Muscle layer of duodenum (tissue), 2 donors: Measurements from ENCODE around the gene OPCML.

Experiments
- H3K27ac ChIP-seq: one replicate; pipeline ENCODE4 v1.7.0; 2013; ENCODE audit warnings: mild to moderate bottlenecking, low read length
- H3K27me3 ChIP-seq: one replicate; pipeline ENCODE4 v1.7.0; 2013; ENCODE audit warnings: low read depth, mild to moderate bottlenecking, control low read depth, low read length
- H3K36me3 ChIP-seq, 2 donors: one replicate each; pipeline ENCODE4 v1.7.0; 2013; ENCODE audit warnings: low read length in 2 of 2, control low read depth in 1 of 2, mild to moderate bottlenecking in 1 of 2; ENCODE audit not compliant: insufficient read depth in 2 of 2, control insufficient read depth in 1 of 2
- H3K4me1 ChIP-seq, 2 donors: one replicate each; pipeline ENCODE4 v1.7.0; 2013; ENCODE audit warnings: low read length in 2 of 2, mild to moderate bottlenecking in 2 of 2, control low read depth in 1 of 2, moderate library complexity in 1 of 2; ENCODE audit not compliant: insufficient read depth in 2 of 2, control insufficient read depth in 1 of 2
- H3K4me3 ChIP-seq, 2 donors: one replicate each; pipeline ENCODE4 v1.7.0; 2013; ENCODE audit warnings: low read length in 2 of 2, low read depth in 1 of 2, mild to moderate bottlenecking in 1 of 2
- H3K9me3 ChIP-seq, 2 donors: one replicate each; pipeline ENCODE4 v1.7.0; 2013; ENCODE audit warnings: low read length in 2 of 2, control low read depth in 1 of 2, mild to moderate bottlenecking in 1 of 2; ENCODE audit not compliant: control insufficient read depth in 1 of 2
- donor health status: healthy.

OPCML gene

DNA sequence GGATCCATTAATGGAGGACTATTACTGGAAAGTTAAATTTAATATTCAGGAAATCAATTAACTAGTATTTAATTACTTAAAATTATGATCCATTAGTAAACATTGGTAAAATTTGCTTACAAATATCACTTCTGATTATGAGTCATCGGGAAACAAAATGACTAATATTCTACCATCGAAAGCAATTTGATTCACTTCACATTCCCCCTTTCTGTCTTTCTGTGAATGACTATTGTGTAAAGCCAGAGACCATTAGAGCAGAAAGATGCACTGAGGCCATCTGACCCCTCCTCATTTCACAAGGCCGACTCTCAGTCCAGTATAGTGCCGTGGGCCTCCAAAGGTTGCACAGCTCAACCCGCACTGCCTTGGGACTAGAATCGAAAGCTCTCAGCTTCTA lies 619.0 kb downstream of the OPCML start:
- no peak overlapping the region for H3K4me3 ChIP-seq
- H3K9me3 ChIP-seq = no peaks in the 10 kb centered on the region
- no peaks in the 10 kb centered on the region for H3K4me1 ChIP-seq
- H3K36me3 ChIP-seq = no peaks in the 10 kb centered on the region
- no peak overlapping the region for H3K27ac ChIP-seq
- H3K27me3 ChIP-seq = no peaks in the 10 kb centered on the region

DNA sequence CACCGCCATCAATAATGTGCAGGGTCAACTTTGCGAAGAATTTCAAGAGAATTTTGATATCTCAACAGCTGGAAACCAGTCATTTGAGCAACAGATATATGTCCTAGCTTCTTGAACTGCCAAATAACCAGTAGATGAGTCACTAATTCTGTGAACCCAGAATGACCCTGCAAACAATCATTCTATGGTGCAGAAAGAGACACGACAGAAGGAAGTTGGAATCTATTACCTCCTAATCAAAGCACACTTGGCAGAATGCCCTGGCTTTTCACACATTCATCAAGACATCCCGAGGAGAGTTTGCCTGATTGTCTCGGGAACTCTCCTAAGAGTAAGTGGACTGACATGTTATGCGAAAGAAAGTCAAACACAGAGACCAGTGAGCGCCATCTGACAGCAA lies 621.1 kb downstream of the OPCML start:
- Histone ChIP-seq H3K9me3 (no peaks in the 10 kb centered on the region), H3K27me3 (no peaks in the 10 kb centered on the region), H3K4me1 (no peaks in the 10 kb centered on the region), H3K4me3 (no peak overlapping the region), H3K27ac (no peak overlapping the region), H3K36me3 (no peaks in the 10 kb centered on the region)

DNA sequence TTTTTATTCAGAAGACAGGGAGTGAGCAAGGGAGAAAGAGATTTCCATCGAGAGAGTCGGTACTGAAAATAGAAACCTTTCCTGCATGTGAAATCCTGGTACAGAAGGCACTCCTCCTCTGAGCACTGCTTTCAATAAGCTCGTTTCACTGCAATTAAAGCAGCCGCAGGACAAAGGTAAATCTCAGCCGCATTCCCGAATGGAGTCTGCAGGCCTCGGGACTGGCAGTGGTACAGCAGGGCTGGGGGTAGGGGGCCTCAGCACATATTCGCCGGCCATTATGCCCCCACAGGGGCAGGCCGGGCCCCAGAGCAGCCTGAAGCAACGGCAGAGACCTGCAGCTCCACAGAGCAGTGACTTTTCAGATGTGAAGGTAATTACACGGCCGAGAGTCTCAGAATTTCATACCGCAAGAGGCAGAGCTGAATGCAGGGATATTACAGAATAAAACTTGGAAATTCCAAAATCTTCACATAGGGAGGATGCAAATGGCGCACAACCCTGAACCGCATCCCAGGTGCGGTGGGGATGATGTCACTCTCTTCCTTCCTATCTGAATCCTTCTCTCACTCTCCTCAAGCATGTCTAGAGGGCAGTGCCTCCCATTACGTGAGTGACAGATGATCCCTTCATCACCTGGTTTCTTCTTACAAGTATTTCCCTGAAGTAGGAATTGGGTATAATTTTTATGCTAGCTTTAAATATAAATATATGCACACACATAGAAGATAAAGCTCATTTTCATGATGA lies 622.1 kb downstream of the OPCML start:
- no peaks in the 10 kb centered on the region for H3K36me3 ChIP-seq
- H3K27me3 ChIP-seq = no peaks in the 10 kb centered on the region
- H3K4me1 ChIP-seq = no peaks in the 10 kb centered on the region
- H3K4me3 ChIP-seq = no peak overlapping the region
- H3K9me3 ChIP-seq = no peaks in the 10 kb centered on the region
- H3K27ac ChIP-seq = no peak overlapping the region

DNA sequence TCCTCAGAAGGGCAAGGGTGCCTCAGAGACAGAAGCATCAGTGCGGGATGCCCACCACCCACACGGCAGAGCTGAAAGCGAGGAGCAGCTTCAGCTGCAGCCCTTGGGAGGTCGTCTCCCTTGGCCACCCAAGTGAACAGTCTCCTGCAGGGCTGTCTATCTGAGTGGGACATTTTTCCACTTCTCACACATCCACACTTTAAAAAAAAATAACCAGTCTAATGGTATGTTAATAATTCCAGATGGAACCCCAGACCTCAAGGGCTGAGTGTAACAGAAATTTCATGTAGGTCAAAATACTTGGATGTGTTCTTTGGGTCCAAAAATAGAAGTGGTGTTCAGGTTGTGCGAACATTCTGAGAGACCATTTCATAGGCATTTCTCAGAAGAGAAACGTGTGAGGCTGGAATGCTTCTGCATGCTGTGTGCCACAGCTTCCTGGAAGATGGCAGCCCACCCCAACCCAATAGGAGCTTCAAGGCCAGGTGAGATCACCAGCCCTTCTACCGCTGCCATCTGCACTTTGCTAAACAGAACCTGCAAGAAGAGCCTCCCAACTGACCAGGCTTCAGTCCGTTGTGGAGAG lies 623.2 kb downstream of the OPCML start:
- no peak overlapping the region for H3K4me3 ChIP-seq
- no peaks in the 10 kb centered on the region for H3K9me3 ChIP-seq
- no peaks in the 10 kb centered on the region for H3K27me3 ChIP-seq
- no peaks in the 10 kb centered on the region for H3K4me1 ChIP-seq
- no peaks in the 10 kb centered on the region for H3K36me3 ChIP-seq
- H3K27ac ChIP-seq = no peak overlapping the region

DNA sequence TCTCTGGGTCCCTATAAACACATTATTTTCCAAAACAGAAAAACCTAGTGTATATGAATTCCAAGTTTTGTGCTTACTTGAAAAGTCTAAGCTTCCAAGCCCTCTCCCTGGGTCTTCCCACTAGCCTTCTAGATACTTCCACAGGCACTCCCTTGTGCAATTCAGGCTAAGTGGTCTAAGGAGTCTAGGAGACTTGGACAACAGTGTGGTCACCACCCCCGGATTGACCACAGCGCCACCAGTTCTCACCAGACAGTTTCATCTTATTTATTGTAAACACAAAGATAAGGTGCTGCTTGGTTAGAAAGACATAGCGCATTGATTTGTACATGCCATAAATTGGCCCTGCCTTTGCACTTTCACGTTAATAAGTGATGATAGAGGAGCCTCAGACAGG lies 623.9 kb downstream of the OPCML start:
- Histone ChIP-seq H3K4me1 (no peaks in the 10 kb centered on the region), H3K36me3 (no peaks in the 10 kb centered on the region), H3K27me3 (no peaks in the 10 kb centered on the region), H3K9me3 (no peaks in the 10 kb centered on the region), H3K27ac (no peak overlapping the region), H3K4me3 (no peak overlapping the region)

DNA sequence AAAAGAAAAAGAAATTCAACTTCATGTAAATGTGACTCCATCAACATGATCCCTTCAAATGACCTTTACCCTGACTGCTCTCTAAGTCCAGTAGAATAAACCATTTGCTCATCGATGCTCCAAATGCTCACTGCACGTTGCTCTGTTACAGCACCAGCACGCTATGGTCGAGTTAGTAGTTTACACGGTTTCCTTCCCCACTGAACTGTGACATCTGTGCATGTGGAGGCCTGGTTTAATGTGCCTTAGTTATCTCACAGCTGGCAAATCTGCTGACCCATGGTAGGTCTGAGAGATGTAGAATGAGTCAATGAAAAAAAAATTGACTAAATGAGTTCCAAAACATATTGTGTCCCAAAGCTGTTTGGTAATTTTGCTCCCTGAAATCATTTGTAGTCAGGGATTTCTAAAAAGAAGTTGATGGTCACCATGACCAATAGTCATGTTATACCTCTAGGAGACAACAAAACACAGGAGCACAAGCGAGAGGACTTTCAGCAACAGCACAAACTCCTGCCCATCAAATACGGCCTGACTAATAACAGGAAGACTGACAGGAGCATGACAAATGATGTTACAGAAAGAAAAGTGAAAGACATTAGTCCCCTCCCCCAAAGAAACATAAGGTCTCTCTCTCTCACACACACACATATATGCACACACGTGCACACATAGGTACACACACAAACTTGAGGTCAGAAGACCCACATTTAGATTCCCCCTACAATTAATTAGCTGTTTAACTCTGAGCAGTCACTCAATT lies 624.5 kb downstream of the OPCML start:
- Histone ChIP-seq H3K27me3 (no peaks in the 10 kb centered on the region), H3K27ac (no peak overlapping the region), H3K9me3 (no peaks in the 10 kb centered on the region), H3K36me3 (no peaks in the 10 kb centered on the region), H3K4me3 (no peak overlapping the region), H3K4me1 (no peaks in the 10 kb centered on the region)

DNA sequence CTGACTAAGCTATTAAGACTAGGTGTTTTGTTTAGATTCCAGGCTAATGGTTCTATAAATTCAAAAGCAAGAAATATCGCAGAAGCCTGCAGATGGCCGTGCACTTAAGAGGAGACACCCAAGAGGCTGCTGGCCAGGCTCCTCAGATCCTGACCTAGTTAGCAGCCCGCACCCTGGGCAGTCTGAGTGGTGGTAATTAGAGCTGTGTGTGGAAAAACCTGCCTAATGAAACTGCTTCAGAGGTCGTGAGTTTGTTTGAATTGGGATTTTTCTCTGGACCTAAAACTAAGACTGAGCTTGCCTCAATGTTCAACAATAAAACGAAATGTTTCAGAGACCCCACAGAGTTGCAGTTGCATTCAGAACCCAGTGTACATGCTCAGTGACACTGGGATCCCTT lies 627.7 kb downstream of the OPCML start:
- Histone ChIP-seq H3K9me3 (no peaks in the 10 kb centered on the region), H3K4me3 (no peak overlapping the region), H3K27me3 (no peaks in the 10 kb centered on the region), H3K36me3 (no peaks in the 10 kb centered on the region), H3K27ac (no peak overlapping the region), H3K4me1 (no peaks in the 10 kb centered on the region)

DNA sequence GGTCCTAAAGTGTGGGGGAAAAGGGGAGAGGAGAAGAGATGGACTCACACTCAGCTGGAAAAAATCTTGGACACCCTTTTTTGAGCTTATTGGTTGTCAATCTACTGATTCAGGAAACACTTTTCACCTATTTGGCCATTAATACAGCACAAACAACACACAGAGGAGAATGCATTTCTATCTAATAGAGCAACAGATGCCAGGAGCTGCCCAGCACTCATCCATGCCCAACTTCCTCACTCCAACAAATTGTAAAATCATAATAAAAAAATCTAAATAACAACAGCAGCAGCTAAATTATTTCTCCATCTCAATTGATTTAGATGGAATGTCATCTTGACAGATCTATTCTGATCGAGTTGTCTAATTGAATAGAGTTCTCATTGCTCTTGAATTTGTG lies 628.2 kb downstream of the OPCML start:
- Histone ChIP-seq H3K27ac (no peak overlapping the region), H3K9me3 (no peaks in the 10 kb centered on the region), H3K27me3 (no peaks in the 10 kb centered on the region), H3K4me3 (no peak overlapping the region), H3K4me1 (no peaks in the 10 kb centered on the region), H3K36me3 (no peaks in the 10 kb centered on the region)

DNA sequence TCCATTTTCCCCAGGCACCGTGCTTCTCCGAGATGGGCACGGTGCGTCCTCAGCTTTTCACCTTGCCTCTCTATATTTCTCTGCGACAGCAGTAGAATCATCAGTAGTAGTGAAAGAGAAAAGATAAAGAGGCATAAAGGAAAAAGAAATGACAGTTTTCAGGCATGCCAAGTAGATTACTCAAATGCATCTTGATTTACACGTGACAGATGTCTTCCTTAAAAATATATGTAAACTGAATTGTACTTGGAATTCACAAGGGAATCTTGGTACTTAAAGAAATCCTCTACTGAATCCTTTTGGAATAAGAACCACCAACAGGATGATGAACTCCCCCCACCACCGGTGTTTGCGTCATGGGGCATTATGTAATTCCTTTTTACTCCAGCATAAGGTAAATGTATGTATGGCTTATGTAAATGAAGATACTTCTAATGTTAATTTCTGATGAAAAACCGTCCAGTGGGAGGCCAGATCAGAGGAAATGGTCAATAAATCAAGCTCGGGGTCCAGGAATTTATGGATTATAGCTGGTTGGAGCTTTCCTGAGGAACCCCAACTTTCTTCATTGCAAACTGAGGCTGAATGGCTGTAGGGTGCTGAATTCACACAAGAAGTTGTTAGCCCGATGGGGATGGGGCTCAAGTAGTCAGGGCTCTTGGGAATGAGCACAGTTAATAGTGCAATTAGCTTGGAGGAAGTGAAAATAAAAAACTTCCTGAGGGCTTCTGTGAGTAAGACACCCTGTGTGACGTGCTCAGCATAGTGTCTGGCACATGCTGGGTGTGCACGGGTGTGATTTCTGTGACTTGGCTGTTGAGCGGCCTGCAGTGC lies 630.4 kb downstream of the OPCML start:
- Histone ChIP-seq H3K9me3 (no peaks in the 10 kb centered on the region), H3K27me3 (no peaks in the 10 kb centered on the region), H3K4me1 (no peaks in the 10 kb centered on the region), H3K4me3 (no peak overlapping the region), H3K27ac (no peak overlapping the region), H3K36me3 (no peaks in the 10 kb centered on the region)

DNA sequence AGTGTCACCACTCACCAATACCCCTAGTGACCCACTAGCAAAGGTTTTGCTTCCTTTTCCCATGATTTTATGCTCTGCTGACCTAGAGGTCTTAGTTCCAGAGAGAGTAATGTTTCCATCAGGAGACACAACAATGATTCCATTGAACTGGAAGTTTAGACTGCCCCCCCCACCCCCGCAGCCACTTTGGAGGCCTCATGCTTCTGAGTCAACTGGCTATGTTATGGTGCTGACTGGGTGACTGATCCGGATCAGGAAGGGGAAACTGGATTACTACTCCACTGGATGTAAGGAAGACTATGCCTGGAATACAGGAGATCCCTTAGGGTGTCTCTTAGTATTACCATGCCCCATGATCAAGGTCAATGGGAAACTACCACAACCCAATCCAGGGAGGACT lies 633.6 kb downstream of the OPCML start:
- H3K4me3 ChIP-seq = no peak overlapping the region
- no peak overlapping the region for H3K27ac ChIP-seq
- no peaks in the 10 kb centered on the region for H3K27me3 ChIP-seq
- H3K36me3 ChIP-seq = no peaks in the 10 kb centered on the region
- no peaks in the 10 kb centered on the region for H3K4me1 ChIP-seq
- H3K9me3 ChIP-seq = no peaks in the 10 kb centered on the region

DNA sequence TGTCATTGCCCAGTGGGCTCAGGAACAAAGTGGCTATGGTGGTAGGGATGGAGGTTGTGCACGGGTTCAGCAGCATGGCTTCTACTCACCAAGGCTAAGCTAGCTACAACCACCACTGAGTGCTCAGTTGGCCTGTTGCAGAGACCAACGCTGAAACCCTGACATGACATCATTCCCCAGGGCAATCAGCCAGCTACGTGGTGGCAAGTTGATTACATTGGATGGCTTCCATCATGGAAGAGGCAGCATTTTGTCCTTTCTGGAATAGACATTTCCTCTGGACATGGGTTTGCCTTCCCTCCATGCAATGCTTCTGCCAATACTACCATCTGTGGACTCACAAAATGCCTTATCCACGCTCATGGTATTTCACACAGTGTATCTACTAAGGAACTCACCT lies 634.3 kb downstream of the OPCML start:
- H3K27me3 ChIP-seq = no peaks in the 10 kb centered on the region
- no peaks in the 10 kb centered on the region for H3K9me3 ChIP-seq
- H3K36me3 ChIP-seq = no peaks in the 10 kb centered on the region

More for the DNA sequence above, 634.3 kb downstream of the OPCML start:
- Histone ChIP-seq H3K4me1 (no peaks in the 10 kb centered on the region), H3K4me3 (no peak overlapping the region), H3K27ac (no peak overlapping the region)
